Endothelial cell of umbilical vein (primary cell): ENCODE measurements around the gene AUTS2.

Experiments
- CTCF ChIP-seq, 2 donors: IDR thresholded peaks; 1 replicate in 1 of 2; 2 replicates in 1 of 2; pipeline ENCODE4 v1.5.1; 2011; ENCODE audit warnings: low read length in 2 of 2, mild to moderate bottlenecking in 2 of 2, moderate library complexity in 2 of 2, control low read depth in 1 of 2, inconsistent platforms in 1 of 2, low read depth in 1 of 2; ENCODE audit not compliant: insufficient read depth in 1 of 2; ENCODE audit errors: extremely low read depth in 1 of 2
- EZH2 ChIP-seq: IDR thresholded peaks from 2 replicates; pipeline ENCODE4 v1.6.1; 2012; ENCODE audit warnings: borderline replicate concordance, low read depth, mild to moderate bottlenecking, moderate library complexity, low read length, inconsistent platforms; ENCODE audit not compliant: severe bottlenecking
- FOS ChIP-seq: IDR thresholded peaks from 2 replicates; pipeline ENCODE4 v1.6.1; 2011; ENCODE audit warnings: mild to moderate bottlenecking, low read length, moderate library complexity, borderline replicate concordance; ENCODE audit not compliant: insufficient read depth
- POLR2A ChIP-seq: IDR thresholded peaks from 2 replicates; pipeline ENCODE4 v1.6.1; 2012; ENCODE audit warnings: low read depth, mild to moderate bottlenecking, control low read depth, low read length
- POLR2AphosphoS5 ChIP-seq: IDR thresholded peaks from 2 replicates; pipeline ENCODE4 v1.6.1; 2012; ENCODE audit warnings: low read depth, mild to moderate bottlenecking, control low read depth, low read length, moderate library complexity; ENCODE audit not compliant: insufficient read depth

DNA sequence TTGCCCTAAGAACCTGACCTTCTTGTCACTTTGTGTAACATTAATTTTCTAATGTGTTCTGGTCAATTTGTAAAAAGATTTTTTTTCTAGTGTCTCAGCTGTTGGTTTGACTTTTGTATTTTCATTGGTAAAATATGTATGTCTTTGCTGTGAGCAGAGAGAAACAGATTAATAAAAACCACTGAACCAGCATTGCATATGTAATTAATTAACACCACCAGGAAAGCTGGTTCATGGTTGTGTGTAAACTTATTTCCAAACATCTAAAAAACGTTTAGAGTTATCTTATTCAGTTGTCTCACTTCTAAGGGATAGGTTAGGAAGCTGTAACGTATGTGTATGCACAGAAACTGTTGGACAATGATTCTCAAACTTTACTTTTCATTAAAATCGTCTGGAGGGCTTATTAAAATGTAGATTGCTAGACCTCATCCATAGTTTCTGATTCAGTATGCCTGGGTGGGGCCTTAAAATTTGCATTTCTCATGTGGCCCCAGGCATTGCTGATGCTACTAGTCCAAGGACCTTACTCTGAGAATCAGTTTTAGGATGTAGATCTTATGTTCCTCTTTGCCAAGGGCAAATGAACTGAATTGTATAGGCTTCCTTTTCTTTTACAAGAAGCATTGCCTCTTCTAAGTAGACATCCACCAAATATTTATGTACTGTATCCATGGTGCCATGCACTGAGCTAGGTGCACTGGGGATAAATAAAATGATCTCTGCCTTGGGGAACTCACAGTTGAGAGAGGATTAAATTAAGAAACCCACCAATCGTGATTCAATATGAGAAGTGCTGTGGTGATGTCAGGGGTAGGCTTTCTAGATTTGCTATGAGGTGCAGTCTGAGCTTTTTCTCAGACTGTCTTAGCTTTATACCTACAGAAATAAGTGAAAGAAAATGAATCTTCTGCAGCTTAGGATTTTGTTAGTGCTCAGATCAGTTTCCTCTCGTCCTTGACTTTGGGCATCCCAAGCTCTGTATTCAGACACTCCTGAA, 98.7 kb downstream of the AUTS2 start:
- TF ChIP-seq FOS (no peak), CTCF (IDR thresholded peaks at IDR 0.05; ENCODE audit: extremely low read depth in 1 of 2, insufficient read depth in 1 of 2, low read depth in 1 of 2, low read length in 2 of 2) (no peak), POLR2A (no peak), POLR2AphosphoS5 (no peak), EZH2 (no peak)
